Stimulated activated CD8-positive, alpha-beta memory T cell treated with anti-CD3 and anti-CD28 coated beads, Interleukin-7, amount 100 ng/mL, for 4 hours (primary cell): ENCODE data around the gene RABGAP1.

Experiments used
- DNase-seq, 2 donors: peaks; one replicate each; pipeline ENCODE4 v3.0.0-alpha.2; 2020; ENCODE audit warnings: low read depth in 2 of 2

The RABGAP1 gene

GRCh38 chr9:123111427-123112014, 170.7 kb downstream of the RABGAP1 start:
- no peak for DNase-seq

GRCh38 chr9:123112015-123112975, 171.5 kb downstream of the RABGAP1 start:
- no peak for DNase-seq

GRCh38 chr9:123113185-123113584, 172.4 kb downstream of the RABGAP1 start:
- DNase-seq: no peak

GRCh38 chr9:123115146-123115913, 174.5 kb downstream of the RABGAP1 start:
- no peak for DNase-seq

- DNase-seq: no peak
These were observed 175.2 kb downstream of the RABGAP1 start for GRCh38 chr9:123116036-123116435.

- DNase-seq: no peak
These were observed 178.7 kb downstream of the RABGAP1 start for GRCh38 chr9:123119566-123119965.

- DNase-seq: no peak
These were observed 179.3 kb downstream of the RABGAP1 start for GRCh38 chr9:123120131-123120530.

- no peak for DNase-seq
These were observed 180.1 kb downstream of the RABGAP1 start for GRCh38 chr9:123120953-123121352.

GRCh38 chr9:123121457-123121856, 180.6 kb downstream of the RABGAP1 start:
- DNase-seq: no peak

GRCh38 chr9:123127512-123128075, 186.8 kb downstream of the RABGAP1 start:
- DNase-seq: no peak

- DNase-seq: no peak
These were observed 187.8 kb downstream of the RABGAP1 start for GRCh38 chr9:123128591-123128990.

GRCh38 chr9:123129423-123129822, 188.6 kb downstream of the RABGAP1 start:
- DNase-seq: no peak

- no peak for DNase-seq
These were observed 190.4 kb downstream of the RABGAP1 start for GRCh38 chr9:123131258-123131657.

- DNase-seq: no peak
These were observed 191.2 kb downstream of the RABGAP1 start for GRCh38 chr9:123131993-123132392.

GRCh38 chr9:123132696-123133095, 191.9 kb downstream of the RABGAP1 start:
- no peak for DNase-seq

GRCh38 chr9:123135430-123135829, 194.6 kb downstream of the RABGAP1 start:
- DNase-seq: no peak

GRCh38 chr9:123138163-123138562, 197.3 kb downstream of the RABGAP1 start:
- no peak for DNase-seq

GRCh38 chr9:123149067-123149466, 208.2 kb downstream of the RABGAP1 start:
- DNase-seq: no peak

GRCh38 chr9:123150708-123151503, 210.1 kb downstream of the RABGAP1 start:
- no peak for DNase-seq
